A673 (cell line): ENCODE measurements around the gene PGD. TPM values are rescaled to one million over a fixed set of nuclear protein-coding genes. Genes with fewer than 3 reads are reported as not detected.
"Not testable (repeated sequence)": the region's sequence is repeated elsewhere in the genome, so short reads cannot be mapped to it uniquely, and the experiment has no call there.

Source experiments
- BruUV-seq: library from RNA; stranded (reverse); fragments of 400-500 nt; replicated peaks from 2 replicates; lab custom pipeline; 2021; lab: Mats Ljungman, UMichigan
- CTCF ChIA-PET: fragments of 300-600 bp; sonication (Branson Sonifier 250); formaldehyde crosslinking; loops from one replicate; lab custom pipeline; 2022; ENCODE audit warnings: antibody characterized with exemption; lab: Charles Lee
- POLR2A ChIA-PET: fragments of 300-600 bp; sonication (Branson Sonifier 250); formaldehyde crosslinking; loops from one replicate; lab custom pipeline; 2022; ENCODE audit warnings: antibody characterized with exemption; ENCODE audit not compliant: low non-redundant PET; lab: Charles Lee
- DNase-seq: peaks from one replicate; pipeline ENCODE4 v3.0.0-alpha.2; 2015; ENCODE audit warnings: low spot score
- H3K27ac ChIP-seq: fragments of 200-600 bp; sonication (generic); 2 replicates; pipeline ENCODE4 v1.5.1; 2016; ENCODE audit warnings: mixed run types, low read depth, mild to moderate bottlenecking, mixed read lengths, antibody characterized with exemption, low read length; ENCODE audit not compliant: poor library complexity, severe bottlenecking
- H3K27me3 ChIP-seq: fragments of 200-600 bp; sonication (generic); replicated peaks from 2 replicates; pipeline ENCODE4 v1.6.1; 2017; ENCODE audit warnings: mixed run types, low read depth, mild to moderate bottlenecking, mixed read lengths, antibody characterized with exemption, low read length; ENCODE audit not compliant: insufficient read depth, poor library complexity
- H3K36me3 ChIP-seq: fragments of 200-600 bp; sonication (generic); 2 replicates; pipeline ENCODE4 v1.6.1; 2016; ENCODE audit warnings: mixed run types, mild to moderate bottlenecking, mixed read lengths, antibody characterized with exemption, low read length; ENCODE audit not compliant: insufficient read depth, poor library complexity, severe bottlenecking
- H3K4me1 ChIP-seq: fragments of 200-600 bp; sonication (generic); 2 replicates; pipeline ENCODE4 v1.6.1; 2017; ENCODE audit warnings: mixed run types, mild to moderate bottlenecking, mixed read lengths, antibody characterized with exemption, low read length; ENCODE audit not compliant: insufficient read depth, poor library complexity, severe bottlenecking
- H3K4me3 ChIP-seq: fragments of 200-600 bp; sonication (generic); 2 replicates; pipeline ENCODE4 v1.5.1; 2016; ENCODE audit warnings: low read depth, mixed run types, mild to moderate bottlenecking, mixed read lengths, low read length; ENCODE audit not compliant: poor library complexity, severe bottlenecking
- H3K9me3 ChIP-seq: fragments of 200-600 bp; sonication (generic); 2 replicates; pipeline ENCODE4 v1.6.1; 2016; ENCODE audit warnings: mixed run types, low read depth, mild to moderate bottlenecking, mixed read lengths, antibody characterized with exemption, low read length; ENCODE audit not compliant: poor library complexity, severe bottlenecking
- EZH2 ChIP-seq: fragments of 200-600 bp; sonication (generic); IDR thresholded peaks from 2 replicates; pipeline ENCODE4 v1.6.1; 2017; ENCODE audit warnings: borderline replicate concordance, low read depth, mild to moderate bottlenecking, mixed read lengths, antibody characterized with exemption, low read length; ENCODE audit not compliant: poor library complexity, severe bottlenecking
- intact Hi-C: fragments of 100-400 bp; cut with micrococcal nuclease; formaldehyde crosslinking; loops from one replicate; pipeline ENCODE4 v1.10.0; 2022; ENCODE audit not compliant: unreplicated experiment
- total RNA-seq: library from RNA; stranded (reverse); gene quantifications from 2 replicates; pipeline ENCODE4 v1.2.3, GENCODE V29; 2021
- TF ChIP-seq, protein P1 (sequence below): fragments of 300-800, 200-600 bp; sonication (generic); conservative IDR thresholded peaks from 2 replicates; pipeline ENCODE4 v1.5.1; 2017; ENCODE audit warnings: low read depth, mild to moderate bottlenecking, antibody characterized with exemption, low read length, moderate library complexity, mixed read lengths

PGD gene
- total RNA-seq, 1 experiment from 2014 or later: 451 TPM

DNA sequence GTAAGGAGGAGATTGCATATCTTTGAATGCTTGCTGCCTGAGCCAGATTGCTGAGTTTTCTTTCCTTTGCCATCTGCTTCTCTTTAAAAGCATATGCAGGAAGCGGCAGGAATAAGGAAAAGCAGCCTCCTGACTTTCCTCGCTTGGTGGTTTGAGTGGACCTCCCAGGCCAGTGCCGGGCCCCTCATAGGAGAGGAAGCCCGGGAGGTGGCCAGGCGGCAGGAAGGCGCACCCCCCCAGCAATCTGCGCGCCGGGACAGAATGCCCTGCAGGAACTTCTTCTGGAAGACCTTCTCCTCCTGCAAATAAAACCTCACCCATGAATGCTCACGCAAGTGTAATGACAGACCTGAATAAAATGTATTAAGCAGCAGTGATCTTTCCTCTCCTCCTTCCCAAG, 52.4 kb downstream of the PGD start:
- H3K36me3 ChIP-seq: no peaks in the 10 kb centered on the region
- H3K9me3 ChIP-seq: no peaks in the 10 kb centered on the region
- no peak overlapping the region for H3K27ac ChIP-seq
- no peaks in the 10 kb centered on the region for H3K4me1 ChIP-seq
- intact Hi-C loops: no loop called here
- no peak overlapping the region for H3K4me3 ChIP-seq
- POLR2A ChIA-PET: no interaction called here
- BruUV-seq: no TSS peak
- no peaks in the 10 kb centered on the region for H3K27me3 ChIP-seq
- CTCF ChIA-PET: no interaction called here
- TF ChIP-seq EZH2: no peak
- TF ChIP-seq, protein P1, sequence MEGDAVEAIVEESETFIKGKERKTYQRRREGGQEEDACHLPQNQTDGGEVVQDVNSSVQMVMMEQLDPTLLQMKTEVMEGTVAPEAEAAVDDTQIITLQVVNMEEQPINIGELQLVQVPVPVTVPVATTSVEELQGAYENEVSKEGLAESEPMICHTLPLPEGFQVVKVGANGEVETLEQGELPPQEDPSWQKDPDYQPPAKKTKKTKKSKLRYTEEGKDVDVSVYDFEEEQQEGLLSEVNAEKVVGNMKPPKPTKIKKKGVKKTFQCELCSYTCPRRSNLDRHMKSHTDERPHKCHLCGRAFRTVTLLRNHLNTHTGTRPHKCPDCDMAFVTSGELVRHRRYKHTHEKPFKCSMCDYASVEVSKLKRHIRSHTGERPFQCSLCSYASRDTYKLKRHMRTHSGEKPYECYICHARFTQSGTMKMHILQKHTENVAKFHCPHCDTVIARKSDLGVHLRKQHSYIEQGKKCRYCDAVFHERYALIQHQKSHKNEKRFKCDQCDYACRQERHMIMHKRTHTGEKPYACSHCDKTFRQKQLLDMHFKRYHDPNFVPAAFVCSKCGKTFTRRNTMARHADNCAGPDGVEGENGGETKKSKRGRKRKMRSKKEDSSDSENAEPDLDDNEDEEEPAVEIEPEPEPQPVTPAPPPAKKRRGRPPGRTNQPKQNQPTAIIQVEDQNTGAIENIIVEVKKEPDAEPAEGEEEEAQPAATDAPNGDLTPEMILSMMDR: no peak
- no peak for DNase-seq

DNA sequence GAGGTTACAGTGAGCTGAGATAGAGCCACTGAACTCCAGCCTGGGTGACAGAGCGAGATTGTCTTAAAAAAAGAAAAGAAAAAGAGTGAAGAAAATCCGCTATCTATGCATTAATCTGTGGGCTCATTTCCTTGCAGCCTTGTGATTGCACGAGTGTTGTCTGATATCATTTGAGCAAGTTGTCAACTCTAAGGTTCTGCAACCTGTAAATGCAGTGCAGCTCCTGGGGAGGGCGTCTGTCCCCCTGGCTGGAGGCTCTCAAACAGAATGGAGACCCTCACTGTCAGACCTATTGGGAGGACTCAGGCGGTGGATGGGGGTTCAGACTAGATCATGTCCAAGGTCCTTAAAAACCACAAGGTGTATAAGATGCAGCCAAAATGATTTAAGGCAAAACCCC, 57.2 kb downstream of the PGD start:
- no peak for DNase-seq
- H3K4me1 ChIP-seq: peaks cover 19% of the 10 kb centered on the region
- intact Hi-C loops: no loop called here
- BruUV-seq: no TSS peak
- ChIA-PET CTCF (interaction anchor here (0.6 kb wide), 1 partner anchor 40 kb away, joined by 8 read pairs; no protein-coding TSS in a partner anchor), POLR2A (no interaction called here)
- TF ChIP-seq, protein P1: no peak
- no peak for TF ChIP-seq EZH2
- no peaks in the 10 kb centered on the region for H3K27me3 ChIP-seq
- no peaks in the 10 kb centered on the region for H3K9me3 ChIP-seq
- peaks cover 4% of the 10 kb centered on the region for H3K36me3 ChIP-seq
- no peak overlapping the region for H3K4me3 ChIP-seq
- no peak overlapping the region for H3K27ac ChIP-seq

DNA sequence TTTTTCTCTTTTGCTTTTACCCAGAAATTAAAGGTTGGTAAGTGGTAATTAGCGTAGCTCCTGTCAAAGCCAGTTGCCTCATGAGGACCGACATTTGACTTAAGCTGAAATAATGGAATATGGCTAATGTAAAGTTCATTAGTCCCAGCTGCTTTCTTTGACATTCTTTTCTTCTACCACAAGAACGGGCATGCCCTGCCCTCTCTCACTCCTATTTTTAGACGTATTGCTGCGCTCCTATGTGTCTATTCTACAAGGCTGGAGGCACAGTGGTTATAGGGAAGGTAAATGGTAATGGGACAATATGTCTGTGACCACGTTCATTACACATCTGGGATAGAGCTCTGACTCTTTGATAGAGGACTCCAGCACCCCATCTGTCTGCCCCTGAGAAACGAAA, 57.8 kb downstream of the PGD start:
- H3K27me3 ChIP-seq: no peaks in the 10 kb centered on the region
- intact Hi-C loops: no loop called here
- ChIA-PET POLR2A (no interaction called here), CTCF (interaction anchor here (0.6 kb wide), 1 partner anchor 40 kb away, joined by 8 read pairs; no protein-coding TSS in a partner anchor)
- peaks cover 8% of the 10 kb centered on the region for H3K36me3 ChIP-seq
- no peak overlapping the region for H3K4me3 ChIP-seq
- no peak for DNase-seq
- no peak overlapping the region for H3K27ac ChIP-seq
- BruUV-seq: TSS peak; percentile 22
- H3K4me1 ChIP-seq: peaks cover 19% of the 10 kb centered on the region
- TF ChIP-seq, protein P1: no peak
- TF ChIP-seq EZH2: no peak
- H3K9me3 ChIP-seq: no peaks in the 10 kb centered on the region

DNA sequence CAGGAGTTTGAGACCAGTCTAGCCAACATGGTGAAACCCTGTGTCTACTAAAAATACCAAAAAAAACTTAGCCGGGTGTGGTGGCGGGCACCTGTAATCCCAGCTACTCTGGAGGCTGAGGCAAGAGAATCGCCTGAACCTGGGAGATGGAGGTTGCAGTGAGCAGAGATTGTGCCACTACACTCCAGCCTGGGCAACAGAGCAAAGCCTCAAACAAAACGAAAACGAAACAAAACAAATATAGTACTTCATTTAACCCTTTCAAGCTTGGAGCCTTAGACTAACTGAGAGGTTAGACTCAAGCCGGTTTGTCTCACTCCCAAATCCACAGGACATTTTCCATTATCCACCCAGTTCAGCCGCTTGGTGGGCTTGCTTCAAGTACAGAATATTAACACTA, 58.6 kb downstream of the PGD start:
- H3K4me3 ChIP-seq, H3K27me3 ChIP-seq, BruUV-seq, CTCF ChIA-PET, POLR2A ChIA-PET, intact Hi-C loops, DNase-seq, H3K9me3 ChIP-seq: not testable (repeated sequence)
- Histone ChIP-seq H3K4me1 (peaks cover 19% of the 10 kb centered on the region), H3K27ac (peak overlapping the region; percentile 25), H3K36me3 (peaks cover 11% of the 10 kb centered on the region)
